Liver (tissue), 3 donors: Measurements from ENCODE around the gene HTT-AS.

Experiments
- EGR1 ChIP-seq, 2 donors: IDR thresholded peaks; 2 replicates each; pipeline ENCODE4 v1.6.1; 2016 to 2018; ENCODE audit warnings: antibody characterized with exemption in 2 of 2, low read depth in 2 of 2
- FOXA1 ChIP-seq: IDR thresholded peaks from 2 replicates; pipeline ENCODE4 v1.6.1; 2016; ENCODE audit warnings: antibody characterized with exemption
- FOXA2 ChIP-seq: IDR thresholded peaks from 2 replicates; pipeline ENCODE4 v1.6.1; 2016; ENCODE audit warnings: antibody characterized with exemption
- GABPA ChIP-seq, 2 donors: IDR thresholded peaks in 1 of 2; conservative IDR thresholded peaks in 1 of 2; 2 replicates each; pipeline ENCODE4 v1.6.1; 2016; ENCODE audit warnings: antibody characterized with exemption in 2 of 2, mild to moderate bottlenecking in 1 of 2, moderate library complexity in 1 of 2
- HNF4G ChIP-seq: IDR thresholded peaks from 2 replicates; pipeline ENCODE4 v1.6.1; 2016; ENCODE audit warnings: antibody characterized with exemption
- JUND ChIP-seq, 2 donors: IDR thresholded peaks; 2 replicates each; pipeline ENCODE4 v1.6.1; 2016; ENCODE audit warnings: antibody characterized with exemption in 2 of 2
- RAD21 ChIP-seq, 2 donors: IDR thresholded peaks; 2 replicates each; pipeline ENCODE4 v1.6.1; 2016; ENCODE audit warnings: antibody characterized with exemption in 2 of 2, mild to moderate bottlenecking in 2 of 2
- SP1 ChIP-seq: IDR thresholded peaks from 2 replicates; pipeline ENCODE4 v1.6.1; 2018; ENCODE audit warnings: antibody characterized with exemption, mild to moderate bottlenecking
- TAF1 ChIP-seq: conservative IDR thresholded peaks from 2 replicates; pipeline ENCODE4 v1.6.1; 2016; ENCODE audit warnings: antibody characterized with exemption, mild to moderate bottlenecking
- YY1 ChIP-seq: IDR thresholded peaks from 2 replicates; pipeline ENCODE4 v1.6.1; 2016; ENCODE audit warnings: antibody characterized with exemption, mild to moderate bottlenecking
- TF ChIP-seq, protein P1 (sequence below): fragments of 150-350 bp; IDR thresholded peaks from 2 replicates; pipeline ENCODE4 v1.5.1; 2017; ENCODE audit warnings: improper control_type of control experiment, low read depth, low read length; ENCODE audit not compliant: missing input control
- TF ChIP-seq, protein P2 (sequence below): IDR thresholded peaks from 2 replicates; pipeline ENCODE4 v1.6.1; 2016; ENCODE audit warnings: antibody characterized with exemption
- TF ChIP-seq, protein P3 (sequence below): IDR thresholded peaks from 2 replicates; pipeline ENCODE4 v1.6.1; 2016; ENCODE audit warnings: antibody characterized with exemption
- TF ChIP-seq, protein P4 (sequence below): IDR thresholded peaks from 2 replicates; pipeline ENCODE4 v1.6.1; 2016; ENCODE audit warnings: antibody characterized with exemption
- donor health status: healthy.
- donor health status: healthy.

GRCh38 chr4:3035674-3036073 is 38.7 kb downstream of the HTT-AS start:
- TF ChIP-seq, protein P1, sequence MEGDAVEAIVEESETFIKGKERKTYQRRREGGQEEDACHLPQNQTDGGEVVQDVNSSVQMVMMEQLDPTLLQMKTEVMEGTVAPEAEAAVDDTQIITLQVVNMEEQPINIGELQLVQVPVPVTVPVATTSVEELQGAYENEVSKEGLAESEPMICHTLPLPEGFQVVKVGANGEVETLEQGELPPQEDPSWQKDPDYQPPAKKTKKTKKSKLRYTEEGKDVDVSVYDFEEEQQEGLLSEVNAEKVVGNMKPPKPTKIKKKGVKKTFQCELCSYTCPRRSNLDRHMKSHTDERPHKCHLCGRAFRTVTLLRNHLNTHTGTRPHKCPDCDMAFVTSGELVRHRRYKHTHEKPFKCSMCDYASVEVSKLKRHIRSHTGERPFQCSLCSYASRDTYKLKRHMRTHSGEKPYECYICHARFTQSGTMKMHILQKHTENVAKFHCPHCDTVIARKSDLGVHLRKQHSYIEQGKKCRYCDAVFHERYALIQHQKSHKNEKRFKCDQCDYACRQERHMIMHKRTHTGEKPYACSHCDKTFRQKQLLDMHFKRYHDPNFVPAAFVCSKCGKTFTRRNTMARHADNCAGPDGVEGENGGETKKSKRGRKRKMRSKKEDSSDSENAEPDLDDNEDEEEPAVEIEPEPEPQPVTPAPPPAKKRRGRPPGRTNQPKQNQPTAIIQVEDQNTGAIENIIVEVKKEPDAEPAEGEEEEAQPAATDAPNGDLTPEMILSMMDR = no peak
- no peak for TF ChIP-seq GABPA (IDR thresholded peaks at IDR 0.05 in 1 of 2, conservative IDR thresholded peaks at IDR 0.05 in 1 of 2)
- no peak for TF ChIP-seq FOXA2
- TF ChIP-seq, protein P2, sequence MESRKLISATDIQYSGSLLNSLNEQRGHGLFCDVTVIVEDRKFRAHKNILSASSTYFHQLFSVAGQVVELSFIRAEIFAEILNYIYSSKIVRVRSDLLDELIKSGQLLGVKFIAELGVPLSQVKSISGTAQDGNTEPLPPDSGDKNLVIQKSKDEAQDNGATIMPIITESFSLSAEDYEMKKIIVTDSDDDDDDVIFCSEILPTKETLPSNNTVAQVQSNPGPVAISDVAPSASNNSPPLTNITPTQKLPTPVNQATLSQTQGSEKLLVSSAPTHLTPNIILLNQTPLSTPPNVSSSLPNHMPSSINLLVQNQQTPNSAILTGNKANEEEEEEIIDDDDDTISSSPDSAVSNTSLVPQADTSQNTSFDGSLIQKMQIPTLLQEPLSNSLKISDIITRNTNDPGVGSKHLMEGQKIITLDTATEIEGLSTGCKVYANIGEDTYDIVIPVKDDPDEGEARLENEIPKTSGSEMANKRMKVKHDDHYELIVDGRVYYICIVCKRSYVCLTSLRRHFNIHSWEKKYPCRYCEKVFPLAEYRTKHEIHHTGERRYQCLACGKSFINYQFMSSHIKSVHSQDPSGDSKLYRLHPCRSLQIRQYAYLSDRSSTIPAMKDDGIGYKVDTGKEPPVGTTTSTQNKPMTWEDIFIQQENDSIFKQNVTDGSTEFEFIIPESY = no peak
- no peak for TF ChIP-seq SP1
- no peak for TF ChIP-seq EGR1 (IDR thresholded peaks at IDR 0.05; ENCODE audit: low read depth in 2 of 2)
- TF ChIP-seq JUND (IDR thresholded peaks at IDR 0.05) = no peak
- TF ChIP-seq RAD21 (IDR thresholded peaks at IDR 0.05) = no peak
- TF ChIP-seq TAF1 = no peak
- TF ChIP-seq, protein P3, sequence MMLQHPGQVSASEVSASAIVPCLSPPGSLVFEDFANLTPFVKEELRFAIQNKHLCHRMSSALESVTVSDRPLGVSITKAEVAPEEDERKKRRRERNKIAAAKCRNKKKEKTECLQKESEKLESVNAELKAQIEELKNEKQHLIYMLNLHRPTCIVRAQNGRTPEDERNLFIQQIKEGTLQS = no peak
- no peak for TF ChIP-seq YY1
- TF ChIP-seq HNF4G = no peak
- TF ChIP-seq, protein P4, sequence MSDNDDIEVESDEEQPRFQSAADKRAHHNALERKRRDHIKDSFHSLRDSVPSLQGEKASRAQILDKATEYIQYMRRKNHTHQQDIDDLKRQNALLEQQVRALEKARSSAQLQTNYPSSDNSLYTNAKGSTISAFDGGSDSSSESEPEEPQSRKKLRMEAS = no peak
- TF ChIP-seq FOXA1 = no peak
